ENCODE measurements around the gene CD40LG. TPM values are rescaled to one million over a fixed set of nuclear protein-coding genes. Genes with fewer than 3 reads are reported as not detected.

The CD40LG gene
- total and polyA plus RNA-seq, 8 donors = 0.09 to 0.19 (median 0.11) TPM; not detected in 4

DNA sequence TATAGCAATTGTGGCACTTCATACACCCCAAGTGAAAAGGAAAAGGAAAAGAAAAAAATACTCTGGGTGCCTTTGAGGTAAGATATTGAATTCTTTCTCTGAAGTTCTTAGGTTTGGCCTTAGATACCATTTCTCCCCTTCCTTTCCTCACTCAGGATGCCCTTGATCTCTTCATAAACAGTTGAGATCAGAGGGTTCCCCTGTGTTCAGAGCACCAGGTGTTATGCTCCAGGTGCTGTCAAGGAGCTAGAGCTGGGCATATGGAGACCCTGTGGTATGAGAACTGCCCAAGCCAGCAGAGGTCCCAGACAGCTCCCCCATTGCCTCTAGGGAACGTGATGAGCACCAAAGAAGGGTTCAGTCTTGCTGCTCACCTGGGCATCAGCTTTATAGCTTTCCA lies 17.1 kb upstream of the CD40LG start:
- WGBS, 2 donors = 8 to 30% methylated on average over 1 of the region's 1 CpG
- H3K4me1 ChIP-seq = no peaks in the 10 kb centered on the region
- H3K27me3 ChIP-seq = peaks cover 0 to 18% (median 0%) of the 10 kb centered on the region in 4 donors
- TF ChIP-seq, protein P1, sequence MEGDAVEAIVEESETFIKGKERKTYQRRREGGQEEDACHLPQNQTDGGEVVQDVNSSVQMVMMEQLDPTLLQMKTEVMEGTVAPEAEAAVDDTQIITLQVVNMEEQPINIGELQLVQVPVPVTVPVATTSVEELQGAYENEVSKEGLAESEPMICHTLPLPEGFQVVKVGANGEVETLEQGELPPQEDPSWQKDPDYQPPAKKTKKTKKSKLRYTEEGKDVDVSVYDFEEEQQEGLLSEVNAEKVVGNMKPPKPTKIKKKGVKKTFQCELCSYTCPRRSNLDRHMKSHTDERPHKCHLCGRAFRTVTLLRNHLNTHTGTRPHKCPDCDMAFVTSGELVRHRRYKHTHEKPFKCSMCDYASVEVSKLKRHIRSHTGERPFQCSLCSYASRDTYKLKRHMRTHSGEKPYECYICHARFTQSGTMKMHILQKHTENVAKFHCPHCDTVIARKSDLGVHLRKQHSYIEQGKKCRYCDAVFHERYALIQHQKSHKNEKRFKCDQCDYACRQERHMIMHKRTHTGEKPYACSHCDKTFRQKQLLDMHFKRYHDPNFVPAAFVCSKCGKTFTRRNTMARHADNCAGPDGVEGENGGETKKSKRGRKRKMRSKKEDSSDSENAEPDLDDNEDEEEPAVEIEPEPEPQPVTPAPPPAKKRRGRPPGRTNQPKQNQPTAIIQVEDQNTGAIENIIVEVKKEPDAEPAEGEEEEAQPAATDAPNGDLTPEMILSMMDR (IDR thresholded peaks at IDR 0.05) = no peak
- H3K9me3 ChIP-seq = no peaks in the 10 kb centered on the region
- H3K27ac ChIP-seq = no peak overlapping the region
- H3K36me3 ChIP-seq = no peaks in the 10 kb centered on the region
- ATAC-seq = no peak
- intact Hi-C loops (cut with DNase I) = no loop called here
- no peak for DNase-seq
- no peak overlapping the region for H3K4me3 ChIP-seq
- no peak for FAIRE-seq

DNA sequence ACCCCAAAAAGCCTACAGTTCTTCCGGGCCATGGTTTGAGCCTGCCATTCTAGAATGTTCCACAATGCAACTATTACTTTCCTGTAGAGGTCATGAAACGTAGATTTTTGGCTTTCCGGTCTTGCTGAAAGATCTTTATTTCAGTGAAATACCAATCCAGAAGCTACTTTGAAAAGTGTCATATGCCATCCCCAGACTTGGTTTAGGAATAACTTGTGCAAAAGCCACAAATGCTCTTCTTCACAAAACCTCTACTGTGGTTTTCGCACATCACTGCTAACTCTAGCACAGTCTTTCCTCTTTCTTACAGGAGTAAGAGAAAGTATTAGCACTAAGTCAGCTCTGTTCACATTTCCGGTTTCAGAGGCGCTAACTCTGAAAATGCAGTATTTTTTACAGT lies 12.7 kb upstream of the CD40LG start:
- TF ChIP-seq, protein P1 (IDR thresholded peaks at IDR 0.05) = no peak
- no peaks in the 10 kb centered on the region for H3K36me3 ChIP-seq
- 74 to 78% methylated on average over 6 of the region's 6 CpGs for WGBS, 2 donors
- no peak overlapping the region for H3K4me3 ChIP-seq
- H3K9me3 ChIP-seq = no peaks in the 10 kb centered on the region
- FAIRE-seq (no peak), DNase-seq (no peak), ATAC-seq (no peak)
- H3K27me3 ChIP-seq = peaks cover 0 to 9% (median 0%) of the 10 kb centered on the region in 4 donors
- H3K4me1 ChIP-seq = no peaks in the 10 kb centered on the region
- H3K27ac ChIP-seq = no peak overlapping the region
- intact Hi-C loops (cut with DNase I) = no loop called here

DNA sequence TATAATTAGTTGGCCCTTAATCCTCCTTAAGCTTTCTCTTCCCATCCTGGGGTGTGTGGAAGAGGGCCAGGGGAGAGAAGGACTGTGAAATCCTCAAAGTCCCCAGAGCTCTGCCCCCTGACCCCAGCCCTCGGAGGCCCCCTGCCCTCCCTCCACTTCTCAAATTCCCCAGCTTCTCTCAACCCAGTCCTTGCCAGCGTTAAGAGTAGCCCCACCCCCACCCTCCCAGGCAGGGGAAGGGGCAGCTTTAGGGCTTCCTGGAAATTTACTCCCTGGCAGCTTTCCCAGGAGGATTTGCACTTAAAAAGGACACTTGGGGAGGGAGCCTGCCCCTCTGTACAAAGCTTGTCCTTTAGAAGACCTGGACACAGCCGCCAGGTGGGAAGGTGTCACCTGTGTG lies 11.8 kb upstream of the CD40LG start:
- FAIRE-seq = no peak

DNA sequence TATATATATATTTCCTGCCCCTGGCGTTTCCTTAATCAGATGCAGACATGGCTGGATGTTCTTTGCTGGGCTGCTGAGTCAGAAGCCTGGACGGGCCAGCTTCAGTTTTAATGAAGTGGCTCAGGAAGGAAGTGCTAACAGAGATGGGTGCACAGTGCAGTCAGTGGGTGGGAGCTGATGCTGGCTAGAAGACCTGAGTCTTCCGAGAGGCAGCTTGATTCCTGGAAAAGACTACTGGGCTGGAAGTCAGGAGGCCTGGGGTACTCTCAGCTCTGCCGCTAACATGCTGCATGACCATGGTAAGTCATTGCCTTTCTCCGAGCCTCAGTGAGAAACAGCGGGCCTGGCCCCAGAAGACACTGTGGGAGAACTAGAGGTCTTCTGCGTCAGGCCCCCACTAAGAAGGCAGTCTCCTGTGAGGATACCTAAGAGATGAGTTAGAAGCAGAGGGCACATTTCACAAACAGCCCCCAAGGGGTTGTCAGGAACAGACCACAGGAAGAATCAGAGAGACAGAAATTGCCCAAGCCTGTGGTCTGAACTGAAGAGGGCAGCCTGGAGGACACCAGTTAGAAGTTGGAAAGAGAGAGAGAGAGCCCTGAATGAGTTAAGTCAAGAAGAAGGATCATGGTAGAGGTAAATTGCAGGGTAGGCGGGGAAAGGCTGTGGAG lies 8.3 kb upstream of the CD40LG start:
- intact Hi-C loops (cut with DNase I) = no loop called here
- no peak for ATAC-seq
- Histone ChIP-seq H3K4me3 (no peak overlapping the region), H3K9me3 (no peaks in the 10 kb centered on the region), H3K4me1 (no peaks in the 10 kb centered on the region), H3K27ac (no peak overlapping the region), H3K27me3 (peaks cover 0 to 8% (median 3%) of the 10 kb centered on the region in 4 donors), H3K36me3 (no peaks in the 10 kb centered on the region)
- FAIRE-seq = no peak
- WGBS, 2 donors = 64 to 66% methylated on average over 8 of the region's 8 CpGs
- TF ChIP-seq, protein P1 (IDR thresholded peaks at IDR 0.05) = no peak
- DNase-seq = no peak

More for the DNA sequence above, 11.8 kb upstream of the CD40LG start:
- Histone ChIP-seq H3K27me3 (peaks cover 0 to 9% (median 0%) of the 10 kb centered on the region in 4 donors), H3K4me3 (no peak overlapping the region), H3K27ac (no peak overlapping the region), H3K36me3 (no peaks in the 10 kb centered on the region), H3K4me1 (no peaks in the 10 kb centered on the region), H3K9me3 (no peaks in the 10 kb centered on the region)
- ATAC-seq = no peak
- WGBS, 2 donors = 8 to 20% methylated on average over 3 of the region's 3 CpGs
- DNase-seq = no peak
- intact Hi-C loops (cut with DNase I) = no loop called here
- TF ChIP-seq, protein P1 (IDR thresholded peaks at IDR 0.05) = no peak

DNA sequence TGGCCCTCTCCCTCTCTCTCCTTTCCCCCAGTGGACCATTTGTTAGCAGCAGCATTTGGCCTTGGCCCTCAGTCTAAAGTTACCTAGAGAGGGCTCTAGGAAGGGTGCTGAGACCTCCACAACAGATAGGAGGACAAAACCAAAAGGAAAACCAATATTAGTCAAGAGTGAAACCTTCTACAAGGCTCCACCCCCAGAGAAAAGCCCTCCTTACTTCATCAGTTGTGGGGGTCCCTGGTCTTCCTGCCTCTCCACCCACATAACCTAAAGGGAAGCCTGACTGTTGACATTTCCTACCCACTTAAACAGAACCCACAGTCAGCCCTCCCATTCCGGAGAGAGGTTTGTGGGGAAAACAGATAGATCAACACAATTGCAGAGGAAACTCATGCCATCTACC lies 4.7 kb upstream of the CD40LG start:
- H3K27me3 ChIP-seq = peaks cover 0 to 17% (median 4%) of the 10 kb centered on the region in 4 donors
- 71 to 72% methylated on average over 1 of the region's 1 CpG for WGBS, 2 donors
- ATAC-seq (no peak), FAIRE-seq (no peak), DNase-seq (no peak)
- no peaks in the 10 kb centered on the region for H3K9me3 ChIP-seq
- H3K36me3 ChIP-seq = no peaks in the 10 kb centered on the region
- H3K4me1 ChIP-seq = no peaks in the 10 kb centered on the region
- no peak overlapping the region for H3K27ac ChIP-seq
- H3K4me3 ChIP-seq = no peak overlapping the region
- intact Hi-C loops (cut with DNase I) = no loop called here
- TF ChIP-seq, protein P1 (IDR thresholded peaks at IDR 0.05) = no peak
